ENCODE data around the gene CFAP74.

- TF ChIP-seq CTCF (IDR thresholded peaks at IDR 0.05) (no peak), POLR2A (IDR thresholded peaks at IDR 0.05) (no peak)
Measured at GRCh38 chr1:1942753-1943656, 60.6 kb downstream of the CFAP74 start.

Data from thyroid gland (tissue), 4 donors.